UCSD-AML1 (cell line): Measurements from ENCODE around the gene FPR2.

Source experiments
- DNase-seq: peaks from one replicate; lab custom pipeline; 2025; ENCODE audit not compliant: unreplicated experiment; lab: John Stamatoyannopoulos, UW

The FPR2 gene

GRCh38 chr19:51781999-51782398 is 21.0 kb downstream of the FPR2 start:
- DNase-seq, result no peak

DNA sequence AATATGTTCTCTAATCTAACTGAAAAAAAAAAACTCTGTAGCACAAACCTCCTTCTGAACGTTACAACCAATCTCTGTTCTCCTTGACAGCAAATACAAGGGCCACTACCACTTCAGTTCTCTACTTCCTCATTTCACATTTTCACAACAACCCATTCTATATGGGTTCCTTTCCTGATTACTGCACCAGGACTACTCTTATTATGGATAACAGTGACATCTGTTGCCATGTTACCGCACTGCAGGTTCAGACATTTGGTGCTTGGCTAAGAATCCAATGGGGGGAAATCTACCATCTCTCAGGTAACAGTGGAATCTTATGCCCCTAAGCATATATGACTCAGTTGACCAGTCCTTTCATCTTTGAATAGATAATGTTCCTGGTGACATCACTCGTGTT is 22.4 kb downstream of the FPR2 start:
- DNase-seq, result no peak

DNA sequence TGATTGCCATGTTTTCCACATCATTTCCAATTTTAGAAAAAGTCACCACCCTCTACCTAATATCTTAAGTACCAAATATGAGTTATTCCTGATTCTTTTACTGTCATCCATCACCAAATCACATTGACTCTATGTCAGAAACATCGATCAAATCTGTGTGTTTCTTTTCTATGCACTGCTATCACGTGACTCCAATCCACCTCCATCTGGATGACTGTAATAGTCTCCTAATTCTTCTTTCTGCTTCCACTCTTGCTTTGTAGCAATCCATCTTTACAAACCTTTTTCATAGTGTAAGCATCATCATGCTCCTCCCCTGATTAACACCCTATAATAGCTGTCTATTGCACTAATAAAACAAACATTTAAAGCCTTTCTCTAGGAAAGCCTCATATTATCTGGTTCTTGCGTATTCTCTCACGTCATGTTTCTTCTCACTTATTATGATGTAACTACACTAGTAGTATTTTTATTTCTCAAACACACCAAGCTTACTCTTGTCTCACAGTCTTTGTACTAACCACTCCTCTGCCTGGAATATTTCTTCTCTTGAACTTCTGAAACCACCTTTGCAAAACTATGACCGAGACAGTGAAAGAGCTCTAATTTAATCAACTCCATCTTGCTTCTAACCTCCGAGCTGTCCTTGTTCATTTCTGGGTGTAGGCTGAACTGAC is 23.3 kb downstream of the FPR2 start:
- DNase-seq, result no peak

DNA sequence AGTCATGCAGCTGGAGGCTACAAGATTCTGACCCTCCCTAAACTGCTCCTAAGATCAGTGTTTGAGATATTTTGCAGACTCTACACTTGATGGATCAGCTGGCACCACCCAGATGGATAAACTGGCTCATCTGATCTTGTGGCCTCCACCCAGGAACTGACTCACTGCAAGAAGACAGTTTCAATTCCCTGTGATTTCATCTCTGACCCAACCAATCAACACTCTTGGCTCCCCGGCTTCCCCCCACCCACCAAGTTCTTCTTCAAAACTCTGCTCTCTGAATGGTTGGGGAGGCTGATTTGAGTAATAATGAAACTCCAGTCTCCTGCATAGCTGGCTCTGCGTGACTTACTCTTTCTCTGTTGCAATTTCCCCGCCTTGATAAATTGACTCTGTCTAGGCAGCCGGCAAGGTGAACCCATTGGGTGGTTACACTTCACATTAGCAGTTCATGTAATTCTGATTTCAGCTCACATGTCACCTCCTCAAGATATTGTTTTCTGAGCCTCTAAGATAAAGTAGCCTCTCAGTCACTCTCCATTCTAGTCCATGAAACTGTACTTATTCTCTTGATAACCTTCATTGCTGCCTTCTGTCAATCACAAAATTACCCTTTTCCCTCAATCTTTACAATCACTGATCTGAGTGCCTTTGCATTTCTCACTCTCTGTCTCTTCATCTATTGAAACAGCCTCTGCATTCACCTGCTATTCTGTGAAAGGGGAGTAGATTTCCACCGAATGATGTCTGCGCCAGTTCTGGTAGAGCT is 24.1 kb downstream of the FPR2 start:
- DNase-seq, result no peak

DNA sequence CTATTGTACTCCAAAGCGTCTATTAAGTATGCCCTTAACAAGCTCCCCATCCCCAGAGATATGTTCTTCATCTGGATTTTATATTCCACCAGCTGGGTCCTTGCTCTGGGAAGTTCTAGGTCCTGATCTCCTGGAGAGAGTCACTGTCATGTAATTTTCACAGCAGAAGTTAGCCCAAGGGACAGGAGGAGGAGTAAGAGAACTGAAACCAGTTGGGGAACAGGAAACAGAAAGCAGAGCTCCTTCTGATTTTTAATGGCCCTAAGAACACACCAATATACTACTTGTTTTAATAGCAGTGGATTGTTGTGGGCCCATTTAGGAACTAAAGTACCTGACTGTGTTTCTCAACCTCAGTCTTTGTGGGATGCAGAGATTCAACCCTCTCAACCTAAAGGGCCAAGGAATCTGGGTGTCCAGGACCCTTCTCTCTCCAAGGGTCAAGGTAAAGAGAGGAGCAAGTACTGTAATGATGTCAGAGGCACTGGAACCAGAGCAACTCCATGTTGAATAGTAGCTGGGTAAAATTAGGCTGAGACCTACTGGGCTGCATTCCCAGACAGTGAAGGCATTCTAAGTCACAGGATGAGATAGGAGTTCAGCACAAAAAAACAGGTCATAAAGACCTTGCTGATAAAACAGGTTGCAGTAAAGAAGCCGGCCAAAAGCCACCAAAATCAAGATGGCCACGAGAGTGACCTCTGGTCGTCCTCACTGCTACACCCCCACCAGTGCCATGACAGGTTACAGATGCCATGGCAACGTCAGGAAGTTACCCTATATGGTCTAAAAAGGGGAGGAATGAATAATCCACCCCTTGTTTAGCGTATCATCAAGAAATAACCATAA is 25.9 kb downstream of the FPR2 start:
- no peak for DNase-seq

GRCh38 chr19:51788029-51788428 is 27.0 kb downstream of the FPR2 start:
- no peak for DNase-seq

- no peak for DNase-seq
These were observed 28.2 kb downstream of the FPR2 start for GRCh38 chr19:51789061-51789795.

- no peak for DNase-seq
These were observed 32.0 kb downstream of the FPR2 start for GRCh38 chr19:51792932-51793331.

- no peak for DNase-seq
These were observed 33.0 kb downstream of the FPR2 start for GRCh38 chr19:51793994-51794393.

DNA sequence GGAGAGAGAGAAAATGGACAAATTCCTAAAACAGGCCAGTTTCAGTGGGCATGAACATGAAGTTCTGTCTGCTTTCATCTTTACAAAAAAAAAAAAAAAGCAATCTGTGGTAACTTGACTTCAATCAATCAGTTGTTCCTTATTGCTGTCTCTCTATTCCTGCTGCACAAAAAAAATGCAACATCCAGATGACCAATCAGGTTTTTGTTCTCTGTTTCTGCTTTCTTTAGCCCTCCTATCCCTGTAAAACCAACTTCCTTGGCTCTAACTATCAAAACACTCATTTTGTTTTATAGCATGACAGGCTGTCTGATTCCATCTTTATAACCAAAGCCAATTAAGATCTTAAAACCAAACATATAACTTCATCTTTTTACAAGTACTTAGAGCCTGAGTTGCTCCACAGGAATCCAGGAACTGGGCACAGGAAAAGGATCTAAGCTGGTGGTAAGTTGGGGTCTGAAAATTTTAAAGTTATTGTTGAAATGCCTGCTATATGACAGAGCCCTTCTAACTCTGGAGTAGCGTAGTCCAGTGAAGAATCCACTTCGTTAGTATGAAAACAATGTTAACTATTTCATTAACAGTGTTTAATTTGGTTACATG is 34.0 kb downstream of the FPR2 start, which contains the start of gene FPR3:
TSS of gene FPR3 (plus strand) at position 273 of the 606 bp plus-strand sequence. CDS start 28,592 bp downstream, outside the sequence.
- no peak for DNase-seq

GRCh38 chr19:51796195-51796679 is 35.3 kb downstream of the FPR2 start:
- no peak for DNase-seq

DNA sequence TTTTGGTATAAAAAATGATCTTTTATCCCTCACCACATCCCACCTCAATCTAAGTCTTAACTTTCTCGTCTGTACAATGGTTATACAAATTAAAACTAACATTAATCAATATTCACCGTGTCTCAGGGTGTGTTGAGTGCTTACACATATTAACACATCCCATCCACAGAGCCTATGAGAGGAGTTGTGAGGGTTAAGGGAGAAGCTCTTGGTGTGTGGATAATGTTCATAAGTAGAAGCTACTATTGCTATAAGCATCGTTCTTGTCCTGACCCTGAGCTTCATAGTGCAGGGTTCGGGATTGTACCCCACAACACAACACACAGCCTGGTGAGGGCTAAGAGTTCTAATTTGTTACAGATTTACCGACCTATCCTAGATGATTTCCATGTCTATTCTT is 36.5 kb downstream of the FPR2 start:
- no peak for DNase-seq

DNA sequence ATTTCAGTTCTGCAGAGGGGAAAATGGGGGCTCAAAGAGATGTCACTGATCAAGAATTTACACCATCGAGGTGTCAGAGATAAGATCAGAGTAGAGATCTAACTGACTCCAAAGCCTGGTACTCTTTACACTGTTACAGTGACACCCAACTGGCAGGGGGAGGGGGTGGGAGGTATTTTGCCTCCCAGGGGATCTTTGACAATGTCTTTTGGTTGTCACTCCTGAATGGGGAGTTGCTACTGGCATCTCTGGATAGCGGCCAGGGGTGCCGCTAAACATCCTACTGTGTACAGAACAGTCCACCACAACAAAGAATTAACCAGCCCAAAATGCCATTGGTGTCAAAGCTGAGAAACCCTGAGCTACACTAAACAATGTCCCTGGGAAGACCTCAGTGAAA is 37.1 kb downstream of the FPR2 start:
- no peak for DNase-seq

- DNase-seq, result peak; percentile 51
These were observed 38.2 kb downstream of the FPR2 start for GRCh38 chr19:51799034-51799773.

DNA sequence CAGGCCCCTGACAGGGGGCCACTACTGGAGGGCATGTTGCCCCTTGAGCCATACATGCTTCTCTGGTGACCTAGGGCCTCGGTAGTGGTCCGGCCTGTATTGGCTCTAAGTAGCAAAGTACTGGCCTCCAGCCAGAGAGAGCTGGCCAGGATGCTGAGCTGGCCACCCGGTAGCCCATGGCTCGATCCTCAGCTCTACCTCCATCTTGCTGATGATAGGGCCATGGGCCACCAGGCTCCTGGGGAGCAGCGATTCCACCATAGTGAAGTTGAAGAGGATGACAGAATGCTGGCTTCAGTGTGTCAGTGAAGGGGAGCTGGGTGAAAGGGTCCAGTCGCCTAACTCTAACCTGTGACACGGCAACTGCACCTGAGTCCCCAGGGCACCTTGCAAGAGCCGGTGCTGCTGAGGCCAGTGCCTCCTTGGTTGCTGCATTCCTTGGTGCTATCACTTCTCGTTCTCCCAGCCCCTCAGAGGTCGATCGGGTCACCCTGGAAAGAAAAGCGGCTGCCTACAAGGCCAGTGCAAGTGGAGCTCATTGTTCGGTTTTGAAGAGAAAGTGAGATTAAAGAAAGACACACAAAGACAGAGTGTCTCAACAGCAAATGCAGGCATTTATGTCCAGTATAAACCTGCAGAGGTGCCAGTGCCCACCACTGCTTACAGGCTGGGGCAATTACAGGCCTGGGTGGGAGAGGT is 38.9 kb downstream of the FPR2 start:
- no peak for DNase-seq

DNA sequence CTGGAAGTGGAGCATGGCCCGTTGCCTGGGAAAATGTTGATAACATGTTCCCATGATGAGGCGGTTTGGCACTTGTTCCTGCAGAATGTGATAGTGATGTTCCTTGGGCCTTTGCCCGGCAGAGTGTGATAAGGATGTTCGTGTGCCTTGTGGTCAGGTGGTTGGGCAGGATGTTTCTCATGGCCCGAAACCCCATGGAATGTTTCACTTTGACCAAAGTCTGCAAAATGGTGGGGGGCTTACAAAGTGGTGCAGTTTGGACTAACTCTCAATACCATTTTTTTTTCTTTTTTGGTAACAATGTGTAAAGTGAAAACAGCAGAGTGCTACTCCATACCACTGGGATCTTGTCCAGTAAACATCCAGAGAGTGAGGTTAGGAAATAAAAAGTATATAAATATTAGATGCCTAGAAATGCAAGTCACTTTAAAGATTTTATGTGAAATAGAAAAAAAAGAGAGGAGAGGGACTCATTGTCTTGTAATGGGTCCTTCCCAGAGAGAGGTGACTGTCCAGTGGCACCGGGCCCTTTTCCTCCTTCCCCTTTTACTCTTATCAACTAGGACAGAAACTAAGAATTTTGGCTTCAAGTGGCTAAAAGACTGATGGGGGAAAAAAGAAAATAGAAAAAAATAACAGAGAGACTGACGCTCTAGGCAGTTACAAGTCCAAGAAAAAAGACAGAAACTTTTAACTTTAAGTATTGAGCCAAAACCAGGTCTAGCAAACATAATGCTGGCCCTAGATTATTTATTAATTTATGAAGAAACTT is 39.7 kb downstream of the FPR2 start:
- DNase-seq, result peak; percentile 42

DNA sequence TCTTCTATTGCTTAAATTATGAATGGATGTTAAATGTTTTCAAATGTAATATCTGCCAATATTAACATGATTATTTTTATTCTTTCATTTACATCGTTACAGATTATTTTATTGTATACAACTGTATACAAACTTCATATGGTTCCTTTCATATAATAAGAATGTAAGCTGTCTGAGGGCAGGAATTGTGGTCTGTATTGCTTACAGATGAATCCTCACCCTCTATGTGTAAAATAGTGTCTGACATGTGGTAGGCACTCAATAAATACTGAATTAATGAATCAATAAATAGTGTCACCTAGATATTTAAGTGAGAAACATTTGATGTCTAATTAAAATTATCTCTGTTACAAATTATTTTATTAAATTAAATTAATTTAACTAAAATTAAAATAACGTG is 41.8 kb downstream of the FPR2 start:
- DNase-seq, result no peak

- no peak for DNase-seq
These were observed 42.5 kb downstream of the FPR2 start for GRCh38 chr19:51803519-51803918.
